HepG2 (cell line): Measurements from ENCODE around the gene IDUA. TPM values are rescaled to one million over a fixed set of nuclear protein-coding genes. Genes with fewer than 3 reads are reported as not detected.

ENCODE experiments used
- ADNP ChIP-seq: sonication (generic); formaldehyde crosslinking; IDR thresholded peaks from 2 replicates; pipeline ENCODE4 v1.4.0; 2020; ENCODE audit warnings: missing genetic modification reagents
- CCAR2 ChIP-seq: fragments of 200-400 bp; formaldehyde crosslinking; optimal IDR thresholded peaks from 2 replicates; pipeline ENCODE3; 2018; ENCODE audit warnings: low read depth, mild to moderate bottlenecking, low read length, moderate library complexity
- DNMT3B ChIP-seq: conservative IDR thresholded peaks from 2 replicates; pipeline ENCODE4 v1.6.1; 2016; ENCODE audit warnings: missing biosample characterization, control low read depth
- HNRNPK ChIP-seq: fragments of 200-400 bp; formaldehyde crosslinking; IDR thresholded peaks from 2 replicates; pipeline ENCODE4 v1.6.1; 2018; ENCODE audit warnings: low read length, low read depth, moderate library complexity, mild to moderate bottlenecking; ENCODE audit not compliant: poor library complexity, severe bottlenecking
- IKZF1 ChIP-seq: fragments of 450-650 bp; IDR thresholded peaks from 2 replicates; pipeline ENCODE4 v1.7.1; 2016
- KAT8 ChIP-seq: IDR thresholded peaks from 2 replicates; pipeline ENCODE4 v1.6.1; 2016; ENCODE audit warnings: missing genetic modification reagents, missing compliant biosample characterization
- MTF2 ChIP-seq: sonication (generic); formaldehyde crosslinking; IDR thresholded peaks from 2 replicates; pipeline ENCODE4 v1.5.0; 2020; ENCODE audit warnings: missing genetic modification reagents, borderline replicate concordance
- NCOA2 ChIP-seq: sonication (generic); formaldehyde crosslinking; IDR thresholded peaks from 2 replicates; pipeline ENCODE4 v1.8.0; 2022; ENCODE audit warnings: inconsistent platforms
- ZFAT ChIP-seq: sonication (generic); formaldehyde crosslinking; conservative IDR thresholded peaks from 2 replicates; pipeline ENCODE4 v1.8.1; 2023; ENCODE audit warnings: missing genetic modification reagents, inconsistent platforms
- ZNF496 ChIP-seq: sonication (generic); formaldehyde crosslinking; IDR thresholded peaks from 2 replicates; pipeline ENCODE4 v1.8.1; 2023; ENCODE audit warnings: mild to moderate bottlenecking, moderate library complexity, missing genetic modification reagents; ENCODE audit not compliant: insufficient replicate concordance
- polyA plus RNA-seq, 8 experiments: library from polyadenylated mRNA; depleted of rRNA in 3 of 8; stranded (reverse) in 7 of 8; unstranded in 1 of 8; fragments of >200 nt; fragmentation: Illumina TruSeq in 4 of 8; extraction: Trizol in 4 of 8; gene quantifications; 2 replicates each; pipeline versions ENCODE4 v1.2.1 to v1.2.3, GENCODE V29; 2011 to 2016; ENCODE audit warnings: low read depth in 4 of 8, missing spikeins in 1 of 8, mixed read lengths in 1 of 8; ENCODE audit not compliant: insufficient read depth in 1 of 8
- total RNA-seq, 5 experiments: library from RNA; depleted of rRNA; stranded (reverse); fragments of >200 nt; fragmentation: Illumina TruSeq; extraction: Trizol; gene quantifications; 2 replicates each; pipeline ENCODE4 v1.2.3, GENCODE V29; 2016; ENCODE audit warnings: low read depth in 1 of 5
- TF ChIP-seq, protein P1 (sequence below): sonication (generic); formaldehyde crosslinking; IDR thresholded peaks from 2 replicates; pipeline ENCODE4 v1.4.0; 2020; ENCODE audit warnings: mild to moderate bottlenecking, missing genetic modification reagents, borderline replicate concordance
- TF ChIP-seq, protein P2 (sequence below): sonication (generic); formaldehyde crosslinking; IDR thresholded peaks from 2 replicates; pipeline ENCODE4 v1.5.0; 2020; ENCODE audit warnings: missing genetic modification reagents, mild to moderate bottlenecking, borderline replicate concordance
- TF ChIP-seq, protein P3 (sequence below): sonication (generic); formaldehyde crosslinking; IDR thresholded peaks from 2 replicates; pipeline ENCODE4 v1.4.0; 2020; ENCODE audit warnings: missing genetic modification reagents, mild to moderate bottlenecking, borderline replicate concordance
- TF ChIP-seq, protein P4 (sequence below): sonication (generic); formaldehyde crosslinking; IDR thresholded peaks from 2 replicates; pipeline ENCODE4 v1.8.1; 2022; ENCODE audit warnings: mild to moderate bottlenecking, missing genetic modification reagents
- TF ChIP-seq, protein P5 (sequence below): sonication (generic); formaldehyde crosslinking; IDR thresholded peaks from 2 replicates; pipeline ENCODE4 v1.5.1; 2020; ENCODE audit warnings: mild to moderate bottlenecking, missing genetic modification reagents, borderline replicate concordance
- TF ChIP-seq, protein P6 (sequence below): sonication (generic); formaldehyde crosslinking; IDR thresholded peaks from 2 replicates; pipeline ENCODE4 v1.9.0; 2022; ENCODE audit warnings: low read depth, missing genetic modification reagents
- TF ChIP-seq, protein P7 (sequence below): IDR thresholded peaks from 2 replicates; pipeline ENCODE4 v1.6.1; 2016; ENCODE audit warnings: missing compliant biosample characterization, missing genetic modification reagents, borderline replicate concordance

IDUA gene
- total and polyA plus RNA-seq, 2 of the 13 experiments (the other 11 are each of a cell fraction or from before 2014, with no cell fraction given) = 0.77 to 1.0 TPM

DNA sequence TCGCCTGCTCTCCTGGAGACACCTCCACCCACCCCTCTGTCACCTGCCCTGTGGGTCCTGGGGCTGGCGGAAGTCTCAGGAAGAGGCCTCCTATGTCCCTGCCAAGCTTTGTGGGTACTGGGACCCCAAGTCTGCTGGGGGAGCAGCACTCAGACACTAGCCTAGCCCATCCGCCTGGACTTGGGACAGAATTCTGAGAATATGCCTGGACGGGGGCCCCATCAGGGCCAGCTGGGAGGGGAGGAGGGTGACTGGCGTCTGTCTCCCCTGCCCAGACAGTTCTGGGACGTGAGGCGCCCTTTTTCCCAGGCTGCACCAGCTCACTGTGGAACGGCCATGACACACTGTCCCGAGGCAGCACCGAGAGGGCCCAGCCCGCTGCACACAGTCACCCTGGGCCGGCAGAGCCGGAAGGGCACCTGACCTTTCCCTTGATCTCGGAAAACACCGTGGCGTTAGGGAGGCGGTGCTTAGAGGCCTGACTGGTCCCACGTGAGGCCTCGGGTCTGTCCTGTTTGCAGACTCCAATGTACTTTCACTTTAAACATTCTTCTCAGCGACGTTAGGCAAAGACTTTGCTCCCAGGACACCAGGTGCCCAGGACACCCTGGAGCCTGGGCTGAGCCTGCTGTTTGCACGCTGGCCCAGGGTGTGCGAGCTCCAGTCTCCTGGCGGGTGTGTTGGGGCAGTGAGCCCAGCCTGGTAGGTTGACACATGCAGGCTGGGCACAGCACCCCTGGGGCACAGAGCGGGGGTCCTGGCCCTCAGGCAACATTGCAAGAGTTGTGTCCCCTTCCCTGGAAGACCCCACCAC lies 5.7 kb downstream of the IDUA start (continued):
- TF ChIP-seq, protein P1, sequence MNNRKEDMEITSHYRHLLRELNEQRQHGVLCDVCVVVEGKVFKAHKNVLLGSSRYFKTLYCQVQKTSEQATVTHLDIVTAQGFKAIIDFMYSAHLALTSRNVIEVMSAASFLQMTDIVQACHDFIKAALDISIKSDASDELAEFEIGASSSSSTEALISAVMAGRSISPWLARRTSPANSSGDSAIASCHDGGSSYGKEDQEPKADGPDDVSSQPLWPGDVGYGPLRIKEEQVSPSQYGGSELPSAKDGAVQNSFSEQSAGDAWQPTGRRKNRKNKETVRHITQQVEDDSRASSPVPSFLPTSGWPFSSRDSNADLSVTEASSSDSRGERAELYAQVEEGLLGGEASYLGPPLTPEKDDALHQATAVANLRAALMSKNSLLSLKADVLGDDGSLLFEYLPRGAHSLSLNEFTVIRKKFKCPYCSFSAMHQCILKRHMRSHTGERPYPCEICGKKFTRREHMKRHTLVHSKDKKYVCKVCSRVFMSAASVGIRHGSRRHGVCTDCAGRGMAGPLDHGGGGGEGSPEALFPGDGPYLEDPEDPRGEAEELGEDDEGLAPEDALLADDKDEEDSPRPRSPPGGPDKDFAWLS (CRISPR knock-in tag) = no peak
- TF ChIP-seq DNMT3B (CRISPR knock-in tag) (no peak), MTF2 (CRISPR knock-in tag) (no peak), HNRNPK (no peak), ZFAT (CRISPR knock-in tag) (no peak), IKZF1 (no peak), ADNP (CRISPR knock-in tag) (no peak), CCAR2 (no peak), KAT8 (CRISPR knock-in tag) (peak; percentile 92), ZNF496 (CRISPR knock-in tag) (no peak), NCOA2 (0 out of 2 replicates have a peak, but pooled peaks have one; percentile 48)
- TF ChIP-seq, protein P2, sequence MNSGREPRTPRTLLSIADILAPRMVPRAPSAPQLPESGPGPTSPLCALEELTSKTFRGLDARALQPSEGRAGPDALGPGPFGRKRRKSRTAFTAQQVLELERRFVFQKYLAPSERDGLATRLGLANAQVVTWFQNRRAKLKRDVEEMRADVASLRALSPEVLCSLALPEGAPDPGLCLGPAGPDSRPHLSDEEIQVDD = no peak
- TF ChIP-seq, protein P3, sequence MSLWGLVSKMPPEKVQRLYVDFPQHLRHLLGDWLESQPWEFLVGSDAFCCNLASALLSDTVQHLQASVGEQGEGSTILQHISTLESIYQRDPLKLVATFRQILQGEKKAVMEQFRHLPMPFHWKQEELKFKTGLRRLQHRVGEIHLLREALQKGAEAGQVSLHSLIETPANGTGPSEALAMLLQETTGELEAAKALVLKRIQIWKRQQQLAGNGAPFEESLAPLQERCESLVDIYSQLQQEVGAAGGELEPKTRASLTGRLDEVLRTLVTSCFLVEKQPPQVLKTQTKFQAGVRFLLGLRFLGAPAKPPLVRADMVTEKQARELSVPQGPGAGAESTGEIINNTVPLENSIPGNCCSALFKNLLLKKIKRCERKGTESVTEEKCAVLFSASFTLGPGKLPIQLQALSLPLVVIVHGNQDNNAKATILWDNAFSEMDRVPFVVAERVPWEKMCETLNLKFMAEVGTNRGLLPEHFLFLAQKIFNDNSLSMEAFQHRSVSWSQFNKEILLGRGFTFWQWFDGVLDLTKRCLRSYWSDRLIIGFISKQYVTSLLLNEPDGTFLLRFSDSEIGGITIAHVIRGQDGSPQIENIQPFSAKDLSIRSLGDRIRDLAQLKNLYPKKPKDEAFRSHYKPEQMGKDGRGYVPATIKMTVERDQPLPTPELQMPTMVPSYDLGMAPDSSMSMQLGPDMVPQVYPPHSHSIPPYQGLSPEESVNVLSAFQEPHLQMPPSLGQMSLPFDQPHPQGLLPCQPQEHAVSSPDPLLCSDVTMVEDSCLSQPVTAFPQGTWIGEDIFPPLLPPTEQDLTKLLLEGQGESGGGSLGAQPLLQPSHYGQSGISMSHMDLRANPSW (CRISPR knock-in tag) = no peak; the same call in 1 of the 2 replicates
- TF ChIP-seq, protein P4, sequence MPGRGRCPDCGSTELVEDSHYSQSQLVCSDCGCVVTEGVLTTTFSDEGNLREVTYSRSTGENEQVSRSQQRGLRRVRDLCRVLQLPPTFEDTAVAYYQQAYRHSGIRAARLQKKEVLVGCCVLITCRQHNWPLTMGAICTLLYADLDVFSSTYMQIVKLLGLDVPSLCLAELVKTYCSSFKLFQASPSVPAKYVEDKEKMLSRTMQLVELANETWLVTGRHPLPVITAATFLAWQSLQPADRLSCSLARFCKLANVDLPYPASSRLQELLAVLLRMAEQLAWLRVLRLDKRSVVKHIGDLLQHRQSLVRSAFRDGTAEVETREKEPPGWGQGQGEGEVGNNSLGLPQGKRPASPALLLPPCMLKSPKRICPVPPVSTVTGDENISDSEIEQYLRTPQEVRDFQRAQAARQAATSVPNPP (CRISPR knock-in tag) = no peak
- TF ChIP-seq, protein P5, sequence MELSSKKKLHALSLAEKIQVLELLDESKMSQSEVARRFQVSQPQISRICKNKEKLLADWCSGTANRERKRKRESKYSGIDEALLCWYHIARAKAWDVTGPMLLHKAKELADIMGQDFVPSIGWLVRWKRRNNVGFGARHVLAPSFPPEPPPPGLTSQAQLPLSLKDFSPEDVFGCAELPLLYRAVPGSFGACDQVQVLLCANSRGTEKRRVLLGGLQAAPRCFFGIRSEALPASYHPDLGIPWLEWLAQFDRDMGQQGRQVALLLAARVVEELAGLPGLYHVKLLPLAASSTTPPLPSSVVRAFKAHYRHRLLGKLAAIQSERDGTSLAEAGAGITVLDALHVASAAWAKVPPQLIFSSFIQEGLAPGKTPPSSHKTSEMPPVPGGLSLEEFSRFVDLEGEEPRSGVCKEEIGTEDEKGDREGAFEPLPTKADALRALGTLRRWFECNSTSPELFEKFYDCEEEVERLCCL (CRISPR knock-in tag) = peak; percentile 94; the same call in 1 of the 2 replicates
- TF ChIP-seq, protein P6, sequence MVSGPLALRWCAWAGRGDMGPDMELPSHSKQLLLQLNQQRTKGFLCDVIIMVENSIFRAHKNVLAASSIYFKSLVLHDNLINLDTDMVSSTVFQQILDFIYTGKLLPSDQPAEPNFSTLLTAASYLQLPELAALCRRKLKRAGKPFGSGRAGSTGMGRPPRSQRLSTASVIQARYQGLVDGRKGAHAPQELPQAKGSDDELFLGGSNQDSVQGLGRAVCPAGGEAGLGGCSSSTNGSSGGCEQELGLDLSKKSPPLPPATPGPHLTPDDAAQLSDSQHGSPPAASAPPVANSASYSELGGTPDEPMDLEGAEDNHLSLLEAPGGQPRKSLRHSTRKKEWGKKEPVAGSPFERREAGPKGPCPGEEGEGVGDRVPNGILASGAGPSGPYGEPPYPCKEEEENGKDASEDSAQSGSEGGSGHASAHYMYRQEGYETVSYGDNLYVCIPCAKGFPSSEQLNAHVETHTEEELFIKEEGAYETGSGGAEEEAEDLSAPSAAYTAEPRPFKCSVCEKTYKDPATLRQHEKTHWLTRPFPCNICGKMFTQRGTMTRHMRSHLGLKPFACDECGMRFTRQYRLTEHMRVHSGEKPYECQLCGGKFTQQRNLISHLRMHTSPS (CRISPR knock-in tag) = peak; percentile 71; the same call in 1 of the 2 replicates
- TF ChIP-seq, protein P7, sequence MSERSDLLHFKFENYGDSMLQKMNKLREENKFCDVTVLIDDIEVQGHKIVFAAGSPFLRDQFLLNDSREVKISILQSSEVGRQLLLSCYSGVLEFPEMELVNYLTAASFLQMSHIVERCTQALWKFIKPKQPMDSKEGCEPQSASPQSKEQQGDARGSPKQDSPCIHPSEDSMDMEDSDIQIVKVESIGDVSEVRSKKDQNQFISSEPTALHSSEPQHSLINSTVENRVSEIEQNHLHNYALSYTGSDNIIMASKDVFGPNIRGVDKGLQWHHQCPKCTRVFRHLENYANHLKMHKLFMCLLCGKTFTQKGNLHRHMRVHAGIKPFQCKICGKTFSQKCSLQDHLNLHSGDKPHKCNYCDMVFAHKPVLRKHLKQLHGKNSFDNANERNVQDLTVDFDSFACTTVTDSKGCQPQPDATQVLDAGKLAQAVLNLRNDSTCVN (CRISPR knock-in tag) = peak; percentile 24; the same call in 1 of the 2 replicates
